Muscle layer of colon (tissue), 2 donors: Measurements from ENCODE around the gene LSS.
"Not testable (repeated sequence)": the region's sequence is repeated elsewhere in the genome, so short reads cannot be mapped to it uniquely, and the experiment has no call there.

Experiments used
- H3K27ac ChIP-seq: one replicate; pipeline ENCODE4 v1.7.0; 2013; ENCODE audit warnings: low read depth, mild to moderate bottlenecking, low read length, moderate library complexity
- H3K27me3 ChIP-seq, 2 donors: one replicate each; pipeline ENCODE4 v1.7.0; 2013; ENCODE audit warnings: low read length in 2 of 2, mild to moderate bottlenecking in 2 of 2; ENCODE audit not compliant: insufficient read depth in 2 of 2, control insufficient read depth in 1 of 2
- H3K36me3 ChIP-seq: one replicate; pipeline ENCODE4 v1.7.0; 2013; ENCODE audit warnings: mild to moderate bottlenecking, low read length; ENCODE audit not compliant: insufficient read depth
- H3K4me1 ChIP-seq: one replicate; pipeline ENCODE4 v1.7.0; 2013; ENCODE audit warnings: mild to moderate bottlenecking, low read length; ENCODE audit not compliant: insufficient read depth
- H3K4me3 ChIP-seq, 2 donors: one replicate each; pipeline ENCODE4 v1.7.0; 2013; ENCODE audit warnings: low read length in 2 of 2, low read depth in 1 of 2, mild to moderate bottlenecking in 1 of 2, moderate library complexity in 1 of 2
- H3K9ac ChIP-seq: one replicate; pipeline ENCODE4 v1.7.0; 2013; ENCODE audit warnings: low read length
- H3K9me3 ChIP-seq: one replicate; pipeline ENCODE4 v1.7.0; 2013; ENCODE audit warnings: mild to moderate bottlenecking, low read length
- donor health status: abdominal sarcoma.
- donor health status: Adenocarcinoma of cecum.

The LSS gene

DNA sequence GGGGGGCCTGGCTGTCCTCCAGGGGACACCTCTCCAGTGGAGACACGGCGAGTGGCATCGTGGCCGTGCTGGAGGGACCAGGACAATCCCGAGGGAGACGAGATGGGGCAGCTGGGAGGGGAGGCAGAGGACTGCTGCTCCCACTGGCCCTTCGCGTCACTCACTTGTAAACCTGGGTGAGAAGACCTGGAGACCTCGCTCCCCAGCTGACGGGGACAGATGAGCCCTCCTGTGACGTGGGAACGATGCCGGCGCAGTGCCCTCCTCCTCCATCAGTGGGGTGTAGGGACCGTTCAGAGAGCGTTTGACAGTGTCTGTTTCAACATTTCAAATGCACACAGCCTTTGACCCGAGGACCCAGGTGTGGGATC is 48.9 kb downstream of the LSS start:
- Histone ChIP-seq H3K36me3 (no peaks in the 10 kb centered on the region), H3K4me1 (no peaks in the 10 kb centered on the region)

GRCh38 chr21:46178961-46179360 is 49.6 kb downstream of the LSS start:
- Histone ChIP-seq H3K27me3 (no peaks in the 10 kb centered on the region), H3K4me3 (no peak overlapping the region), H3K9me3 (no peaks in the 10 kb centered on the region), H3K27ac (no peak overlapping the region), H3K9ac (no peak overlapping the region), H3K36me3 (no peaks in the 10 kb centered on the region), H3K4me1 (no peaks in the 10 kb centered on the region)

More for the DNA sequence above, 48.9 kb downstream of the LSS start:
- no peak overlapping the region for H3K27ac ChIP-seq
- no peaks in the 10 kb centered on the region for H3K9me3 ChIP-seq
- no peak overlapping the region for H3K4me3 ChIP-seq
- H3K9ac ChIP-seq: no peak overlapping the region
- no peaks in the 10 kb centered on the region for H3K27me3 ChIP-seq

DNA sequence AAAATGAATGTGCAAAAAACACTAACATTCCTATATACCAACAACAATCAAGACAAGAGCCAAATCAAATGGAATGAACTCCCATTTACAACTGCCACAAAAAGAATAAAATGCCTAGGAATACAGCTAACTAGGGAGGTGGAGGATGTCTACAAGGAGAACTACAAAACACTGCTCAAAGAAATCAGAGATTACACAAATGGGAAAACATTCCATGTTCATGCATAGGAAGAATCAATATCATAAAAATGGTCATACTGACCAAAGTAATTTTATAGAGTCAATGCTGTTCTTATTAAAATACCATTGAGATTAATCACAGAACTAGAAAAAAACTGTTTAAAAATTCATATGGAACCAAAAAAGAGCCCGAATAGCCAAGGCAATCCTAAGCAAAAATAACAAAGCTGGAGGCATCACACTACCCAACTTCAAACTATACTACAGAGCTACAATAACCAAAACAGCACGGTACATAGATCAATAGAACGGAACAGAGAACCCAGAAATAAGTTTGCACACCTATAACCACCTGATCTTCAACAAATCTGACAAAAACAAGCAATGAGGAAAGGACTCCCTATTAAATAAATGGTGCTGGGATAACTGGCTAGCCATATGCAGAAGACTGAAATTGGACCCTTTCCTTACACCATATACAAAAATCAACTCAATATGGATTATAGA is 52.0 kb downstream of the LSS start:
- H3K9ac ChIP-seq, H3K9me3 ChIP-seq, H3K4me1 ChIP-seq, H3K4me3 ChIP-seq, H3K36me3 ChIP-seq, H3K27me3 ChIP-seq, H3K27ac ChIP-seq: not testable (repeated sequence)

- H3K9me3 ChIP-seq: no peaks in the 10 kb centered on the region
- H3K27ac ChIP-seq: no peak overlapping the region
- no peaks in the 10 kb centered on the region for H3K27me3 ChIP-seq
- no peaks in the 10 kb centered on the region for H3K36me3 ChIP-seq
- no peaks in the 10 kb centered on the region for H3K4me1 ChIP-seq
- no peak overlapping the region for H3K9ac ChIP-seq
- no peak overlapping the region for H3K4me3 ChIP-seq
These were observed 55.0 kb downstream of the LSS start for GRCh38 chr21:46173573-46173972.

DNA sequence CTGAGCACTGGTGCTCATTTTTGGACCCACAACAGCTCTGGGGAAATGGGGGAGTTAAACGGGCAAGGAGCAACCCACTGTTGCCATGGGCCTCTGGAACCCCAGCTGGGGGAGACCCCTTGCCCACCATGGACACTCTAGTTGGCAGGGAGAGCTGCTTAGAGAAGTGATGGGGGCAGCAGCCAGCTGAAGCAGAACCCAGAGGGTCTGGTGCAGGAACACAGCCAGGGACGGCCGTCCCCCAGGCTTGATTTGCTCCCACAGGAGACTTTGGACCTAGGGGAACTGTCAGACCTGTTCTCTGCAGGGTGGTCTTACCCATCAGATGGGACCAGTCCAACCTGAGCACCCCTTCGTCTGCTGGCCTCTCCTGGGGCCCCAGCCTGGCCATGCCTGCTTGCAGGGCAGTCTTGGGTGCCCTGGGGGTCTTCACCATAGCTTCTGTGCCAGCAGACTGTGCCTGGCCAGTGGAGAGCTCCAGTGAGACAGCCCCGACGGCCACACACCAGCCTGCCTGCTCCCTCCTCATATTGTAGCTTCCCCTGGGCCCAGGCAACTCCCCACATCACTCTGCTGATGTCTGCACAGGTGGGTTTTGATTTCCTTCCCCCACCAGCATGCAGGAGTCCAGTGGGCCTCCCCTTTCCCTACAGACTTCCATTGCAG is 55.6 kb downstream of the LSS start:
- H3K4me3 ChIP-seq: no peak overlapping the region
- H3K27ac ChIP-seq: no peak overlapping the region
- no peaks in the 10 kb centered on the region for H3K36me3 ChIP-seq
- H3K9ac ChIP-seq: no peak overlapping the region
- H3K9me3 ChIP-seq: no peaks in the 10 kb centered on the region
- H3K4me1 ChIP-seq: no peaks in the 10 kb centered on the region
- H3K27me3 ChIP-seq: no peaks in the 10 kb centered on the region

DNA sequence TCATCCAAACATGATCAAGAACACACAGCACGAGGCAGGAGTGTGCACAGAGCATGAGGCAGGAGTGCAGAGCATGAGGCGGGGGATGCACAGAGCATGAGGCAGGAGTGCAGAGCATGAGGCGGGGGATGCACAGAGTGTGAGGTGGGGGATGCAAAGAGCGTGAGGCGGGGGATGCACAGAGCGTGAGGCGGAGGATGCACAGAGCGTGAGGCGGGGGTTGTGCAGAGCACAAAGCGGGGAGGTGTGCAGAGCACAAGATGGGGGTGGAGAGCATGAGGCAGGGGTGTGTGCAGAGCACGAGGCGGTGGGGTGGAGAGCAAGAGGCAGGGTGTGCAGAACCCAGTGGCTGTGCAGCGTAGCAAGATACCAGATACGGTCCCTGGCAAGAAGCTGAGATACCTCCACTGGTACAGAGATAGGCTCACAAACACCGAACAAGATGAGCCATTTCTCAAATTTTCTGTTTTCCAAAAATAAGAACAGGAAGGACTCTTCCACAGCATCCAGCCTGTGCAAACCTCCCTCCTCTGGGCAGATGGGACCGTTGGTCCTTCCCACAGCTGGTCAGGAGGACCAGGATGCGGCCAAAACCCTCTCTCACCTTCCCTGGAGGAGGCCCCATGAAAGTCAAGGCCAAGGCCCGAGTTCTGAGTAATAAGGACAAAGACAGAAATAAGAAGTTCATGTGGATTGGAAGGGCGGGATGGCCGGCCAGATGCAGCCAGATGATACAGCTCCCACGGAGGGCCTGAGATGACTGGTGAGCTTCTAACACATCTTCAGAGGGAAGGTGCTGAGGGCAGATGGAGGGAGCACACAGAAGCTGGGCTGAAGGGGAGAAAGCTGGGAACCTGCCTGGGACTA is 56.3 kb downstream of the LSS start:
- Histone ChIP-seq H3K4me3 (no peak overlapping the region), H3K36me3 (no peaks in the 10 kb centered on the region), H3K4me1 (no peaks in the 10 kb centered on the region), H3K9me3 (no peaks in the 10 kb centered on the region), H3K9ac (no peak overlapping the region), H3K27me3 (no peaks in the 10 kb centered on the region), H3K27ac (no peak overlapping the region)

- H3K27ac ChIP-seq: no peak overlapping the region
- H3K4me3 ChIP-seq: no peak overlapping the region
- H3K9ac ChIP-seq: no peak overlapping the region
- no peaks in the 10 kb centered on the region for H3K27me3 ChIP-seq
- no peaks in the 10 kb centered on the region for H3K4me1 ChIP-seq
- H3K36me3 ChIP-seq: no peaks in the 10 kb centered on the region
- H3K9me3 ChIP-seq: no peaks in the 10 kb centered on the region
These were observed 57.0 kb downstream of the LSS start for GRCh38 chr21:46171585-46171984.

GRCh38 chr21:46170436-46171193 is 58.0 kb downstream of the LSS start:
- not testable (repeated sequence) for H3K27me3 ChIP-seq, H3K27ac ChIP-seq, H3K36me3 ChIP-seq, H3K4me3 ChIP-seq, H3K9ac ChIP-seq, H3K9me3 ChIP-seq, H3K4me1 ChIP-seq

DNA sequence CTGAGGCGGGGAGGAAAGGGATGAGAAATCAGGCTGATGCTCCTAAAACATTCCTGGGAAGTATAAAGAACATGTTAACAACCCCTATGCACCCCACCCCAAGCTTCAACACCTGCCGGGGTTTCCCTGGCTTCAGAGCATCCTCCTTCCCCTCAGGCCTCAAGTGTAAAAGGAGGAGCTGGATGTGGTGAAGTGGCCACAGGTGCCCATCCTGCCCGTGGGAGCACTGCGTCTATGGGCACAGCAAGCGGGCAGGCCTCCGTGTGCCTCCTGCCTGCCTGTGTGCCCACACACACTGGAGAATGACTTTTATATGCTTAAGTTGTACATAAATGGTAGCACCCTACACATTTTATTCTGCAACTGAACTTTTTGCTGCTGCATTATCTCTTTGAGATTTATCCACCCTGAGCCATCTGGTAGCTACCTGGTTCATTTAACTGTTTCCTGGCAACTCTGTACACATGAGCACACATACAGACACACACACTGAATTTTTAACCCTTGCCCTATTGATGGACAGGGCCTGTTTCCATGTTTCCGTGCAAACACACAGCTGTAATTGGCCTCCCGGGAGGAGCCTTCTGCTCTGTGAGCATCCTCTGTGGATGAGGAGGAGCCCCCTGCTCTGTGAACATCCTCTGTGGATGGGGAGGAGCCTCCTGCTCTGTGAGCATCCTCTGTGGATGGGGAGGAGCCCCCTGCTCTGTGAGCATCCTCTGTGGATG is 59.8 kb downstream of the LSS start:
- Histone ChIP-seq H3K9me3 (no peaks in the 10 kb centered on the region), H3K4me1 (no peaks in the 10 kb centered on the region), H3K4me3 (no peak overlapping the region), H3K9ac (no peak overlapping the region), H3K27me3 (no peaks in the 10 kb centered on the region), H3K36me3 (no peaks in the 10 kb centered on the region), H3K27ac (no peak overlapping the region)

- H3K4me1 ChIP-seq: no peaks in the 10 kb centered on the region
- no peak overlapping the region for H3K27ac ChIP-seq
- H3K4me3 ChIP-seq: no peak overlapping the region
- no peaks in the 10 kb centered on the region for H3K9me3 ChIP-seq
- no peaks in the 10 kb centered on the region for H3K36me3 ChIP-seq
- H3K9ac ChIP-seq: no peak overlapping the region
- H3K27me3 ChIP-seq: no peaks in the 10 kb centered on the region
These were observed 60.3 kb downstream of the LSS start for GRCh38 chr21:46168238-46168637.

DNA sequence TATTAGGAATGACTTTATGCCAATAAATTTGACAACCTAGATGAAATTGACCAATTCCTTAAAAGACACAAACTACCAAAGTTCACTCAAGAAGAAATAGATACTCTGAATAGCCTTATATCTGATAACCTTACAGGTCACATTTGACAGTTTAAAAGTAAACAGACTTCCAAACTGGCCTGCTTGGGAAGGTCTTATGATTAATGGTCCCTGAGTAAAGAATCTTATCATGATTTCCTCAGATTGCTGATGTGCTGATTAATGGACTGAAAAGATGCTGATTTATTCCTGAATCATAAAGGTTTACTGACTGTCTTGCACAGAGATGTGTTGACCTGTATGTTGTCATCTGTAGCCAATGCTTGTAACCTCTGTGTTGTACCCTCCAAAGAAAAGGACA is 63.5 kb downstream of the LSS start:
- Histone ChIP-seq H3K27ac (no peak overlapping the region), H3K36me3 (no peaks in the 10 kb centered on the region), H3K4me3 (no peak overlapping the region), H3K9me3 (no peaks in the 10 kb centered on the region), H3K9ac (no peak overlapping the region), H3K27me3 (peaks cover 0 to 13% of the 10 kb centered on the region in 2 donors), H3K4me1 (no peaks in the 10 kb centered on the region)
